Activated CD4-positive, alpha-beta T cell treated with anti-CD3 and anti-CD28 coated beads, Interleukin-2, Interleukin-6, amounts not matched to agents 100 ng/mL and 50 ng/mL, durations not matched to agents 16 hours and 8 hours (primary cell): ENCODE measurements around the gene DCAF8.
A peak's percentile ranks its signal among the peaks of the same experiment; 100 is the strongest.
"Not testable (repeated sequence)": the region's sequence is repeated elsewhere in the genome, so short reads cannot be mapped to it uniquely, and the experiment has no call there.

ENCODE experiments used
- DNase-seq: peaks from one replicate; pipeline ENCODE4 v3.0.0-alpha.2; 2020

DCAF8 gene

GRCh38 chr1:160261893-160262794 lies at the start of gene DCAF8:
Gene DCAF8 (minus strand): TSS chr1:160262549. CDS start chr1:160244008, 18,541 bp downstream.
- peak; percentile 99 for DNase-seq

GRCh38 chr1:160309571-160309970 lies 47.2 kb upstream of the DCAF8 start:
- no peak for DNase-seq

GRCh38 chr1:160309185-160309557 lies 46.8 kb upstream of the DCAF8 start:
- DNase-seq = no peak

- no peak for DNase-seq
Observed at GRCh38 chr1:160308451-160309184, 46.3 kb upstream of the DCAF8 start.

DNA sequence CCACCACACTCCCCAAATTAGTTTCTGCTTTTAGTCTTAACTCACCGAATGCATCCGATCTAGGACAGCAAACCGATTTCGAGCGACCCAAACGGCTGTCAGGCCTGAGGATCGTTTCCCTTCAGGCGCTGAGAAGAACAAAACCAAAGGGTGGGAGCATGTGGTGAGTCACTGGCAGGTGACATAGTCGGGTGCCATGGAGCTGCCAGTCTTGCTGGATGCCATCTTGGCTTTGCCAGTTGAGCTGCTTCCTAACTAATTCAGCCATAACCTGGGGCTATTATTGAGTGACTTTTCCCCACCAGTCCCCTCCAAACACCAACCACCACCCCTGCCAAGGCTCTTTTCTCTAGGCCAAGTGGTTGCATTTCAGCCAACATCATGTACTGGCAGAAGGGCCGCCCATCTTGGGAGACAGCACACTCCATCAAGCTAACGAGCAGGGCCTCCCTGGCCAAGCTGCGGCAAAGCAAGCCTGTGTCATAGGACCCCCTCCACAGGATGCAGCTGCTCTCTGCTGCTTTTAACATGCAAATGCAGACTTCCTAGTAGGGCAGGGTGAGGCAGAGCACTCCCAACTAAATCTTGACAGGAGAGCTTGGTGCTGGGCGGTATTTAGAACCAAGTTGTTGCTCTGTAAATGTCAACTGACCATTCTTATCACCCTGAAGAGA lies 44.9 kb upstream of the DCAF8 start:
- DNase-seq = no peak

- DNase-seq = no peak
Observed at GRCh38 chr1:160300173-160300572, 37.8 kb upstream of the DCAF8 start.

- DNase-seq = no peak
Observed at GRCh38 chr1:160296036-160296435, 33.7 kb upstream of the DCAF8 start.

- no peak for DNase-seq
Observed at GRCh38 chr1:160293020-160293968, 30.9 kb upstream of the DCAF8 start.

DNA sequence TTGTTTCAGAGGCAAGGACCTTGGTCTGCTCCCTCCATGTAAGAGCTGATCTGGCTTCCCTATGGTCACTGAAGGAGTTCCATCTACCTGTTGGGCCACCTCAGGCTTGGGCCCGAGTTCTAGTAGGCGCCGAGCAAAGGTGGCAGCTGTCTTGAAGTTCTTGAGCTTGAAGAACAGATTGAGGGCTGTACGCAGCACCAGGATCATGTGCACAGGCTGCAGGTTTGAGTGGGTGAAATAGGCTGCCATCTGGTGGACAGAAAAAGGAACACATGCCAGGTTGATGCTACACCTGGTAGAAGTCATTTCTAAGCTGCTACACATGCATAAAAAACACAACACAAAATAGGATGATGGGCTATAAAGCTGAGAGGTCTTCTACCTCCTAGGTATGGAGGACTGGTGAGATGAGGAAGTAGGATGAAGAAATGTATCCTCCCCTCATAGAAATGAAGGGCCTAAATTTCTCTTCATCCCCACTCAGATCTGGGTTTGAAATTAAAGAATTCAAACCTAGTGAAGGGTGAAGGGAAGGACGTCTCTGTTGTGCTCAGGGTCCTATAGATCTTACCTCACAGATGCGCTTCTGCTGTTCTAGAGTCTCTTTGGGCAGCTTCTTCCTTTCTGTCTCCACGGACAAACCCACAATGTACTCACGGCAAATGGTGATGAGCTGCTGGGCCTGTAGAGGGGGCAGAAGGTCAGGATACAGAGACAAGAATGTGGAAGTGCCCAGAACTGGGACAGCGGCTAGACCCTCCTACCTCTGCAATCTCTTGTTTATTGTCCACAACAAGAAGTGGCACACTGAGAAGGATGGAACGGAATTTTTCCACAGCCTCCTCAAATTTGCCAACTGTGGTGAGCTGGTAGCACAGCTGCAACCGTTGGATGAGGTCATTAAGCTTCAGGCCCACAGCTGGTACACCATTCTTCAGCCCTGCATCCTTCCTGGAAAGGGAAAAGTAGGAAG lies 29.2 kb upstream of the DCAF8 start:
- peak; percentile 76 for DNase-seq

- DNase-seq = not testable (repeated sequence)
Observed at GRCh38 chr1:160287769-160288168, 25.4 kb upstream of the DCAF8 start.

- DNase-seq = no peak
Observed at GRCh38 chr1:160285506-160285905, 23.2 kb upstream of the DCAF8 start.

DNA sequence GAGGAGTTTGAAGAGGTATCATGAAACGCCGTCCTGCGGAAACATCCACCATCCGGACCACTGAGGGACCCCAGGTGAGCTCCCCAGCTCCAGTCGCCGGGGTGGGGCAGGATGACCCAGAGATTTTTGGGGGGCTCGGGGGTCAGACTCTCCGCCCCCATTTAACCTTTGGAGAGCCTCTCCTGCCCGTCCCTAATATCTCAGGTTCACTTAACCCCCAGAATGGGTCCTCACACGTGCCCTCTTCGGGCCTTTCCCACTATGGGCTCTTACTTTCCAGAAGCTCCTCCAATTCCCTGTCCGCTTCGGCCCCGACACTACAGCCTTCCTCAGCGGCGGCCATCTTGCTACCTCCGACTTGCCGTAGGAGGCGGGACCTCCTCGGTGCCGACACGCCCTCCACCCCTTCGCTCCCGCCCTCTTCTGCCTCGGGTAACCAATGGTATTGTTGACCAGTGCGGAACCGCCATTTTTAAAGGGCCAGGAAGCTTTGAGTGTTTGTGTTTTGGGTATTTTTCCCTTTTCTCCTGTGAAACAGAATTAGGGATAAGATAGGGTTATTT lies 22.5 kb upstream of the DCAF8 start, which contains the start of gene PEX19:
TSS of gene PEX19 (minus strand) at position 352 of the 563 bp plus-strand sequence. CDS start at position 343, 9 bp downstream.
- DNase-seq = peak; percentile 96

DNA sequence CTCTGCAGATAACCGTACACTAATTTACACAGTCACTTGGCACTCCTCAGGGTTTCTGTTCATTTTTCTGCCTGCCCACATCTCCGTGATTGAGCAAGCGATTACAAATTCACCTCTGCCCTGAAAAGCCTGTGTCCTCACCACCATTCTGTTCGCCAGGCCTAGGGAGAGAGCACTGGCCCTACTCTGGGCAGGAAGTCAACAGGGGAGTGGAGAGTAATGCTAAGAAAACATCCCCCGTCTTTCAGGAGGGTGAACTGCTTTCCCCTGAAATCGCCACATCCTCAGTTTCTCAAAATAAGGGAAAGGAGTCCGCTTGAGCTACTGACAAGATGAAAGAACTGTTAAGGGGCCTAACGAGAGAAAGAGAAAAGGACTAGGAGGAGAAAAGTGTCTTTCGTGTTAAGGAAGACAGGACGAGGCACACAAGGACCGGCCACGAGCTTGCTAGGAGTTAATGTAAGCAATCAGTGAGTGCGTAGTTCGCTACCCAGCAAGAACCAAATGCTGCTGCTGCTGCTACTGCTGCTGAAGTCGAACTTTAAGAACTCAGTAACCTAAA lies 22.0 kb upstream of the DCAF8 start:
- peak; percentile 30 for DNase-seq

DNA sequence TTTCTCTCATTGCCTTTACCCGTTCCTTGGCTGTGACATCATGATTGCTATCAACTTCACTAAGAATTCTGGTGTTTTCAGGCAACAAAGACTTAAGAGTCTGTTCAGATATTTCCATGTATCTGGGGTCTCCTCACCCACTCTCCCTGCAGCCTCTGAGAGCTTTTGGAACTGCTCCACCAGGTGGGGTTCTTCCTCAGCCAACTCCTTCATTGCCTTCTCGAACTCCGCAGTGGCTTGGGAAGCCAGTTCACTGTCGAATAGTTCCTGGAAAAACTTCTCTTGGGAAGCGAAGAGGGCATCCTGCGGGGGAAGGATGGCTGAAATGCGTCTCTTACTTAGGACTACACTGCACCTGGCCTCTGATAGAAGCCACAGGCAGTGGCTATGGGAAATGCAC lies 20.5 kb upstream of the DCAF8 start:
- DNase-seq = no peak

- DNase-seq = no peak
Observed at GRCh38 chr1:160277987-160278386, 15.6 kb upstream of the DCAF8 start.

- DNase-seq = no peak
Observed at GRCh38 chr1:160277330-160277729, 15.0 kb upstream of the DCAF8 start.

- DNase-seq = no peak
Observed at GRCh38 chr1:160271025-160271424, 8.7 kb upstream of the DCAF8 start.

- DNase-seq = no peak
Observed at GRCh38 chr1:160267284-160267991, 5.1 kb upstream of the DCAF8 start.

DNA sequence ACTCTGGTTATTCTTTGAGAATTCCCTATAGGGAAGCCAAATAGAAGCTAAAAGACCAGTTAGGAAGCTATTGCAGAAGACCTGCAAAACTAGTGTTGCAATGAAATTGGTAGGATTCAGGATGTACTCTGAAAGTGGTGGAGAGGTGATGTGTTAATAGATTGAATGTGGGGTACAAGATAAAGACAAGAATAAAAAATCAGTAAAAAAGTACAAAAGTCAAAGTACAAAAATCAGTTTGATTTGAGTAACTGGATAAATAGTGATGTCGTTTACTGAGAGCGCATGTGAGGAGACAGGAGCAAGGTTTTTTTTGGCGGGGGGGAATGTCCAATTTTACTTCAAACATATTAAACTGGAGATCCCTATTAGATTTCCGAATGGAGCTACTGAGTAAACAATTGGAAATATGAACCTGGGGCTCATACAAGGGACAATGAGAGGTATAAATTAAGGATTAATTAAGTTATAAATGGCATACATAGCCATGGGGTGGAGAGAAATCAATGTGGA lies 2.5 kb upstream of the DCAF8 start:
- DNase-seq = no peak
